Measurements from ENCODE around the gene GPATCH1.

Gene GPATCH1

GRCh38 chr19:33039815-33040214 lies 41.2 kb upstream of the GPATCH1 start:
- no peak for TF ChIP-seq FOXP2 (optimal IDR thresholded peaks at IDR 0.05; ENCODE audit: borderline replicate concordance, extremely low read depth, extremely low read length, insufficient read depth)
- TF ChIP-seq POLR2AphosphoS5 (IDR thresholded peaks at IDR 0.05; ENCODE audit: low read depth, low read length) = no peak

DNA sequence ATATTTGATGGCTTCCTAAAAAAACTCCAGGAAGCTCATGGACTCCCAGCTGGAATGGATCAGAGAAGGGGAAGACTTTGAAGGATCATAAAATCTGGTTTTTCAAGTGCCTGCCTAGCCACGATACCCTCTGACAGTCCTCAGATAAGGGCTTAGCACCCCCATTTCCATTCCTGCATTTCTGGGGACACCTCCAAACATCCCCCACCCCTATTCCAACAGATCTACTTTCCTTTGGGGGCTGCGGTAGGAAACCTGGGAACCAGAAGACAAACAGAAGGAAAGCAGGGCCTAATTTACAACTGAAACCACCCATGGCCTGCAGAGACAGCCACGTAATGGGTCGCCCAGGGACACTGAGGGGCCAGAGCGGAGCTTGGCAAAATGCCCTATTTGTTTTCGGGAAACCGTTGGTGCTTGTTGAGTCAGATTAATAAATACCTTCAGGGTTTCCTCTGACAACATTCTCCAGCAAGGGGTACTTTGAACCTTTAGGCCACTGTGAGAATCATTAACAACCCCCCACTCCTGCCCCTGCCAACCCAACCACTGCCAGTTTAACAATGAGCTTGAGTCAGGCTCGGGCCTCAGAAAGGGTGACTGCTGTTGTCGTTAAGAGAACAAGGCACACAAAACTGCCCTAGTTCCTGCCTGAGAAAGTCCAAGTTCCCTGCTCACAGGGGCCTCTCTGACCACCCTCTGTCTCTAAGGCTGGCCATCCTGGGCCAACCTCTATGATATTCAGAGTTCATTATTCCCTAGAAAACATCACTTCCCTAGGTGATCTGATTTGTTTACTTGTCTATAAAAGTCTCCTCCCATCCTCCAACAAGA lies 39.8 kb upstream of the GPATCH1 start:
- no peak for TF ChIP-seq POLR2AphosphoS5 (IDR thresholded peaks at IDR 0.05; ENCODE audit: low read depth, low read length)
- no peak for TF ChIP-seq FOXP2 (optimal IDR thresholded peaks at IDR 0.05; ENCODE audit: borderline replicate concordance, extremely low read depth, extremely low read length, insufficient read depth)
- no peak for TF ChIP-seq SIN3A (IDR thresholded peaks at IDR 0.05; ENCODE audit: borderline replicate concordance, insufficient read depth, low read length)
- TF ChIP-seq, protein P1, sequence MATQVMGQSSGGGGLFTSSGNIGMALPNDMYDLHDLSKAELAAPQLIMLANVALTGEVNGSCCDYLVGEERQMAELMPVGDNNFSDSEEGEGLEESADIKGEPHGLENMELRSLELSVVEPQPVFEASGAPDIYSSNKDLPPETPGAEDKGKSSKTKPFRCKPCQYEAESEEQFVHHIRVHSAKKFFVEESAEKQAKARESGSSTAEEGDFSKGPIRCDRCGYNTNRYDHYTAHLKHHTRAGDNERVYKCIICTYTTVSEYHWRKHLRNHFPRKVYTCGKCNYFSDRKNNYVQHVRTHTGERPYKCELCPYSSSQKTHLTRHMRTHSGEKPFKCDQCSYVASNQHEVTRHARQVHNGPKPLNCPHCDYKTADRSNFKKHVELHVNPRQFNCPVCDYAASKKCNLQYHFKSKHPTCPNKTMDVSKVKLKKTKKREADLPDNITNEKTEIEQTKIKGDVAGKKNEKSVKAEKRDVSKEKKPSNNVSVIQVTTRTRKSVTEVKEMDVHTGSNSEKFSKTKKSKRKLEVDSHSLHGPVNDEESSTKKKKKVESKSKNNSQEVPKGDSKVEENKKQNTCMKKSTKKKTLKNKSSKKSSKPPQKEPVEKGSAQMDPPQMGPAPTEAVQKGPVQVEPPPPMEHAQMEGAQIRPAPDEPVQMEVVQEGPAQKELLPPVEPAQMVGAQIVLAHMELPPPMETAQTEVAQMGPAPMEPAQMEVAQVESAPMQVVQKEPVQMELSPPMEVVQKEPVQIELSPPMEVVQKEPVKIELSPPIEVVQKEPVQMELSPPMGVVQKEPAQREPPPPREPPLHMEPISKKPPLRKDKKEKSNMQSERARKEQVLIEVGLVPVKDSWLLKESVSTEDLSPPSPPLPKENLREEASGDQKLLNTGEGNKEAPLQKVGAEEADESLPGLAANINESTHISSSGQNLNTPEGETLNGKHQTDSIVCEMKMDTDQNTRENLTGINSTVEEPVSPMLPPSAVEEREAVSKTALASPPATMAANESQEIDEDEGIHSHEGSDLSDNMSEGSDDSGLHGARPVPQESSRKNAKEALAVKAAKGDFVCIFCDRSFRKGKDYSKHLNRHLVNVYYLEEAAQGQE (IDR thresholded peaks at IDR 0.05; ENCODE audit: insufficient read depth in 1 of 2, low read depth in 2 of 2, low read length in 2 of 2) = no peak
- no peak for TF ChIP-seq TAF1 (IDR thresholded peaks at IDR 0.05; ENCODE audit: borderline replicate concordance, insufficient read depth, low read length)

- TF ChIP-seq SIN3A (IDR thresholded peaks at IDR 0.05; ENCODE audit: borderline replicate concordance, insufficient read depth, low read length) (no peak), POLR2AphosphoS5 (IDR thresholded peaks at IDR 0.05; ENCODE audit: low read depth, low read length) (no peak), TAF1 (IDR thresholded peaks at IDR 0.05; ENCODE audit: borderline replicate concordance, insufficient read depth, low read length) (no peak), FOXP2 (optimal IDR thresholded peaks at IDR 0.05; ENCODE audit: borderline replicate concordance, extremely low read depth, extremely low read length, insufficient read depth) (no peak)
- TF ChIP-seq, protein P1 (IDR thresholded peaks at IDR 0.05; ENCODE audit: insufficient read depth in 1 of 2, low read depth in 2 of 2, low read length in 2 of 2) = no peak
These were observed 33.6 kb upstream of the GPATCH1 start for GRCh38 chr19:33047422-33047821.

DNA sequence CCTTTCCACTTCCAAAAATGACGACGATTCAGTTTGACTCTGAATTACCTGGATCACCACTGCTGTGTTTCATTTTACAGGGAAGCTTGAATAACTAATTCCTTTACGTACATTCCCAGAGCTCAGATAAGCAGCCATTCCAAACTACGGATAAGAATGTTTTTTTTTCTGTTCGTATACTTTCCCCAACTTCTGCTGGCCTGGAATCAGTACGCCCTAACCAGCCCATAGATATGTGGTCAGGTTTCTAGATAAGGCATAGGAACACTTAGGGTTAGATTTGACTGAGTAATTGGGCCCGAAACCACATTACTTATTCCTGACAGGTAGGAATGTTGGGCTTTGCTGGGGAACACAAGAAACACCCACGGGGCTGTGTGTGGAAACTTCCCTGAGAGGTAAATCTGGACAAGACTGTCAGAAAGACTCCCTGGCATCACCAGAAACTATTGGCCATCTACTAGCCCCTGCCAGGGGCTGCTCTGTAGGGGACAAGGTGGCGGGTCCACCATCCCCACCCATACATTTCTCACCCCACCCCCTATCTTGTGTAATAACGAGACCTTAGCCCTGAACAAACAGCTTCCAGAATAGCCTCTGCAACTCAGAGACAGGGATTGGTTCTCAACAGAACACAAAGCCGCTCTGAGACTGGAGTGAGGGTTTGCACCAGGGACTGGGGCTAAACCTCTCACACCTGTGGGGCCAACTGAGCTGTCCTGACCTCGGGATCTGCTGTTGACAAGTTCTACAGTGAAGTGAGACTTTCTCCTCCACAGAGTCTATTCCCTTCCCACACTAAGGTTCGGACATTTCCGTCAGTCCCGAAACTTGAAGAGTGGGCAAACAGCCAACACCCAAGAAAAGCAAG lies 31.9 kb upstream of the GPATCH1 start:
- no peak for TF ChIP-seq FOXP2 (optimal IDR thresholded peaks at IDR 0.05; ENCODE audit: borderline replicate concordance, extremely low read depth, extremely low read length, insufficient read depth)
- TF ChIP-seq, protein P1 (IDR thresholded peaks at IDR 0.05; ENCODE audit: insufficient read depth in 1 of 2, low read depth in 2 of 2, low read length in 2 of 2) = no peak
- TF ChIP-seq POLR2AphosphoS5 (IDR thresholded peaks at IDR 0.05; ENCODE audit: low read depth, low read length) = no peak
- no peak for TF ChIP-seq TAF1 (IDR thresholded peaks at IDR 0.05; ENCODE audit: borderline replicate concordance, insufficient read depth, low read length)
- no peak for TF ChIP-seq SIN3A (IDR thresholded peaks at IDR 0.05; ENCODE audit: borderline replicate concordance, insufficient read depth, low read length)

DNA sequence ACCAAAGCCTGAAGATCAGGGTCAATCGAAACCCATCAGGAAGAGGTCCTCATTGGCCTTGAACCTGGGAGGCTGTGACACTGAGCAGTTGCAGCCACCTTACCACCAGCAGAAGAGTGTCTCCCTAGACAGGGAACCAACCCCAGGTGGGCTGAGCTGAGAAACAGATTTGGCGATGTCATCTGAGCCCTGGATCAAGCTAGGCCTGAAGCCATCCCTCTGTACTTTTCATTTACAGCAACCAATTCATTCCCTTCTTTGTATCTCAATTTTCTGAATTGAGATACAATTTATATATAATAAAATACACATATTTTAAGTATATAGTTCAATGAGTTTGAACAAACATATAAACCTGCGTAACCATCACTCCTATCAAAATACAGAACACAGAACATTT lies 30.9 kb upstream of the GPATCH1 start:
- no peak for TF ChIP-seq POLR2AphosphoS5 (IDR thresholded peaks at IDR 0.05; ENCODE audit: low read depth, low read length)
- TF ChIP-seq TAF1 (IDR thresholded peaks at IDR 0.05; ENCODE audit: borderline replicate concordance, insufficient read depth, low read length) = no peak
- no peak for TF ChIP-seq SIN3A (IDR thresholded peaks at IDR 0.05; ENCODE audit: borderline replicate concordance, insufficient read depth, low read length)
- TF ChIP-seq, protein P1 (IDR thresholded peaks at IDR 0.05; ENCODE audit: insufficient read depth in 1 of 2, low read depth in 2 of 2, low read length in 2 of 2) = no peak
- no peak for TF ChIP-seq FOXP2 (optimal IDR thresholded peaks at IDR 0.05; ENCODE audit: borderline replicate concordance, extremely low read depth, extremely low read length, insufficient read depth)
